Upper lobe of left lung (tissue), 4 donors: Measurements from ENCODE around the gene RBM39.

ENCODE experiments used
- CTCF ChIP-seq, 6 experiments: fragments of 450-650 bp in 4 of 6; fragments of 200-600 bp in 2 of 6; sonication (generic) in 2 of 6; IDR thresholded peaks; one replicate each; pipeline ENCODE4 v1.5.1; 2016 to 2019; ENCODE audit warnings: antibody characterized with exemption in 6 of 6
- EP300 ChIP-seq, 4 donors: sonication (generic); formaldehyde crosslinking; IDR thresholded peaks; one replicate each; pipeline ENCODE4 v1.5.1; 2017; ENCODE audit warnings: antibody characterized with exemption in 4 of 4, control low read depth in 2 of 4
- POLR2A ChIP-seq, 4 donors: fragments of 450-650 bp; IDR thresholded peaks; one replicate each; pipeline ENCODE4 v1.5.1; 2016 to 2017; ENCODE audit warnings: antibody characterized with exemption in 4 of 4, mild to moderate bottlenecking in 2 of 4
- POLR2AphosphoS5 ChIP-seq, 2 donors: sonication (generic); formaldehyde crosslinking; IDR thresholded peaks; one replicate each; pipeline ENCODE4 v1.5.1; 2017; ENCODE audit warnings: antibody characterized with exemption in 2 of 2

GRCh38 chr20:35773154-35773751 lies 31.2 kb upstream of the RBM39 start:
- TF ChIP-seq EP300 (IDR thresholded peaks at IDR 0.05) (no peak), CTCF (IDR thresholded peaks at IDR 0.05) (no peak), POLR2AphosphoS5 (IDR thresholded peaks at IDR 0.05) (peak; percentile 73 to 76), POLR2A (IDR thresholded peaks at IDR 0.05) (peak in 1 of 4 donors; percentile 49)
